Neural cell (in vitro differentiated cells): ENCODE measurements around the gene CRY2. TPM values are rescaled to one million over a fixed set of nuclear protein-coding genes. Genes with fewer than 3 reads are reported as not detected.

Experiments
- H2AFZ ChIP-seq: fragments of 200-600, 300-800 bp; sonication (generic), shearing (Covaris generic); 2 replicates; pipeline ENCODE4 v1.6.0; 2014; ENCODE audit warnings: low read depth, mild to moderate bottlenecking, antibody characterized with exemption, low read length, moderate library complexity
- H3F3A ChIP-seq: fragments of 200-600 bp; shearing (Covaris generic); 2 replicates; pipeline ENCODE4 v1.6.1; 2016; ENCODE audit warnings: mild to moderate bottlenecking, moderate library complexity, mixed read lengths, antibody characterized with exemption, low read length; ENCODE audit not compliant: insufficient read depth, poor library complexity, severe bottlenecking
- H3K27ac ChIP-seq: fragments of 200-600, 300-800 bp; sonication (generic), shearing (Covaris generic); 2 replicates; pipeline ENCODE4 v1.5.1; 2014; ENCODE audit warnings: mild to moderate bottlenecking, low read length, moderate library complexity
- H3K27me3 ChIP-seq: fragments of 300-800, 200-600 bp; sonication (generic), shearing (Covaris generic); 2 replicates; pipeline ENCODE4 v1.6.0; 2014; ENCODE audit warnings: mild to moderate bottlenecking, low read depth, low read length, moderate library complexity; ENCODE audit not compliant: insufficient read depth
- H3K36me3 ChIP-seq: fragments of 300-800, 200-600 bp; sonication (generic), shearing (Covaris generic); 2 replicates; pipeline ENCODE4 v1.5.1; 2014; ENCODE audit warnings: mild to moderate bottlenecking, antibody characterized with exemption, low read length, moderate library complexity; ENCODE audit not compliant: insufficient read depth
- H3K4me2 ChIP-seq: fragments of 300-800, 200-600 bp; sonication (generic), shearing (Covaris generic); 2 replicates; pipeline ENCODE4 v1.6.0; 2014; ENCODE audit warnings: mild to moderate bottlenecking, low read length
- H3K4me3 ChIP-seq: fragments of 300-800, 200-600 bp; sonication (generic), shearing (Covaris generic); 2 replicates; pipeline ENCODE4 v1.5.1; 2014; ENCODE audit warnings: mild to moderate bottlenecking, low read length, moderate library complexity
- H3K79me2 ChIP-seq: fragments of 200-600 bp; shearing (Covaris generic); replicated peaks from 2 replicates; pipeline ENCODE4 v1.6.0; 2014; ENCODE audit warnings: mild to moderate bottlenecking, low read length, moderate library complexity; ENCODE audit not compliant: insufficient read depth
- H3K9ac ChIP-seq: fragments of 300-800, 200-600 bp; sonication (generic), shearing (Covaris generic); 2 replicates; pipeline ENCODE4 v1.6.1; 2016; ENCODE audit warnings: mild to moderate bottlenecking, low read length, mixed read lengths
- H3K9me2 ChIP-seq: fragments of 200-600 bp; shearing (Covaris generic); 2 replicates; pipeline ENCODE4 v1.6.1; 2016; ENCODE audit warnings: mild to moderate bottlenecking, low read length, mixed read lengths; ENCODE audit not compliant: insufficient read depth
- H3K9me3 ChIP-seq: fragments of 200-600, 300-800 bp; sonication (generic), shearing (Covaris generic); 2 replicates; pipeline ENCODE4 v1.6.1; 2016; ENCODE audit warnings: mild to moderate bottlenecking, mixed run types, low read length, moderate library complexity, mixed read lengths
- H4K20me1 ChIP-seq: fragments of 200-600 bp; shearing (Covaris generic); 2 replicates; pipeline ENCODE4 v1.6.1; 2016; ENCODE audit warnings: mild to moderate bottlenecking, mixed run types; ENCODE audit not compliant: insufficient read depth
- CTCF ChIP-seq: fragments of 450-650 bp; IDR thresholded peaks from 2 replicates; pipeline ENCODE4 v1.5.1; 2014; ENCODE audit warnings: antibody characterized with exemption, mild to moderate bottlenecking, moderate library complexity; ENCODE audit not compliant: poor library complexity, severe bottlenecking
- EP300 ChIP-seq: fragments of 450-650 bp; conservative IDR thresholded peaks from 2 replicates; pipeline ENCODE4 v1.6.1; 2014; ENCODE audit warnings: antibody characterized with exemption, mild to moderate bottlenecking, moderate library complexity; ENCODE audit not compliant: poor library complexity, severe bottlenecking
- EZH2 ChIP-seq: fragments of 200-600, 300-800 bp; shearing (Covaris generic), sonication (generic); IDR thresholded peaks from 2 replicates; pipeline ENCODE4 v1.6.1; 2014; ENCODE audit warnings: antibody characterized with exemption, low read length, borderline replicate concordance, mild to moderate bottlenecking; ENCODE audit not compliant: insufficient read depth, poor library complexity, severe bottlenecking
- MXI1 ChIP-seq: fragments of 450-650 bp; conservative IDR thresholded peaks from 2 replicates; pipeline ENCODE4 v1.6.1; 2014; ENCODE audit warnings: antibody characterized with exemption, mild to moderate bottlenecking; ENCODE audit not compliant: poor library complexity, severe bottlenecking
- POLR2AphosphoS5 ChIP-seq: IDR thresholded peaks from 2 replicates; pipeline ENCODE4 v1.6.1; 2012
- RAD21 ChIP-seq: fragments of 450-650 bp; conservative IDR thresholded peaks from 2 replicates; pipeline ENCODE4 v1.6.1; 2014; ENCODE audit warnings: antibody characterized with exemption, mild to moderate bottlenecking, moderate library complexity
- SMC3 ChIP-seq: fragments of 450-650 bp; conservative IDR thresholded peaks from 2 replicates; pipeline ENCODE4 v1.6.1; 2014; ENCODE audit warnings: antibody characterized with exemption, mild to moderate bottlenecking, moderate library complexity; ENCODE audit not compliant: poor library complexity
- TAF1 ChIP-seq: IDR thresholded peaks from 2 replicates; pipeline ENCODE4 v1.6.1; 2012; ENCODE audit warnings: low read depth
- polyA minus RNA-seq: library from RNA; depleted of rRNA, polyadenylated mRNA; stranded (reverse); fragments of >200 nt; gene quantifications from 2 replicates; pipeline ENCODE4 v1.2.3, GENCODE V29; 2014
- polyA plus RNA-seq: library from polyadenylated mRNA; depleted of rRNA; stranded (reverse); fragments of >200 nt; gene quantifications from 2 replicates; pipeline ENCODE4 v1.2.3, GENCODE V29; 2014
- TF ChIP-seq, protein P1 (sequence below): IDR thresholded peaks from 2 replicates; pipeline ENCODE4 v1.6.1; 2012; ENCODE audit warnings: borderline replicate concordance

Gene CRY2
- 27.8 and 35.1 TPM in 2 replicates for polyA plus RNA-seq
- polyA minus RNA-seq, result 46.7 and 53.3 TPM in 2 replicates

DNA sequence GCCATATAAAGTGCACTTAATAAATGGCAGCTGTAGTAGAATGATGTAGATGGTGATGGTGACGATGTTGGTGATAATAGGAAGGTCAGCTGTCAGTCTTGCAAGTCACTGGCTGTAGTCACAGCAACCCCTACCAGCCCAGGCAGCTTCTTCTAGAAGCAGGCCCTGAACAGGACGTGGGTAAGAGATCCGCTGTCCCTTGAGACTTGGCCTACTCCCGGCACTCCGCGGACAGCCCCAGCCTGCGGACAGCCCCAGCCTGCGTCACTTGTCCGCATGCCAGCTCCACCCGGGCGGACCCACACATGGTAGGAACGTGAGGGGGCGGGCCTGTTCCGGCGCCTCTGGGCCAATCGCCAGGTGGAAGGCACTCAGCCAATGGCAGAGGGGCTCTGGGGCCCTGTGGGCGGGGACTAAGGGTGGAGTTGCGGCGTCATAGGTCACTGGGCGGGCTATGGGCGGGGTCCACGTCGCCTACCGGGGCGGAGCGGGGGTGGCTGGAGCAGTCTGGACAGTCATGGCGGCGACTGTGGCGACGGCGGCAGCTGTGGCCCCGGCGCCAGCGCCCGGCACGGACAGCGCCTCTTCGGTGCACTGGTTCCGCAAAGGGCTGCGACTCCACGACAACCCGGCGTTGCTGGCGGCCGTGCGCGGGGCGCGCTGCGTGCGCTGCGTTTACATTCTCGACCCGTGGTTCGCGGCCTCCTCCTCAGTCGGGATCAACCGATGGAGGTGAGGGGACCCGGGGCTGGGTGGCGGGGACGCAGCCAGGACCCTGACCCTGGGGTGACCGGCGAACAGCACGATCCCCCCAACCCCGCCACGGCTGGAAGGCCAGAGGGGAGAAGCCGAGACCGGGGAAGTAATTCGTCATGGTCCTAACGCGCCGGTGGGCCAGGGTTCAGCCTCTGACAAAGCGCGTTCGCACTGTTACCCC, at the start of gene CRY2:
TSS of gene CRY2 (plus strand) at position 502 of the 937 bp plus-strand sequence. CDS start at position 518, 16 bp downstream.
- no peaks in the 10 kb centered on the region for H3F3A ChIP-seq
- H2AFZ ChIP-seq, result peak within 1 kb of the TSS; percentile 57
- H3K9me3 ChIP-seq, result no peaks in the 10 kb centered on the region
- peaks cover 17% of the 10 kb centered on the region for H3K27me3 ChIP-seq
- TF ChIP-seq TAF1, result peak; percentile 90
- TF ChIP-seq SMC3, result peak; percentile 27
- no peak for TF ChIP-seq EZH2
- TF ChIP-seq, protein P1, sequence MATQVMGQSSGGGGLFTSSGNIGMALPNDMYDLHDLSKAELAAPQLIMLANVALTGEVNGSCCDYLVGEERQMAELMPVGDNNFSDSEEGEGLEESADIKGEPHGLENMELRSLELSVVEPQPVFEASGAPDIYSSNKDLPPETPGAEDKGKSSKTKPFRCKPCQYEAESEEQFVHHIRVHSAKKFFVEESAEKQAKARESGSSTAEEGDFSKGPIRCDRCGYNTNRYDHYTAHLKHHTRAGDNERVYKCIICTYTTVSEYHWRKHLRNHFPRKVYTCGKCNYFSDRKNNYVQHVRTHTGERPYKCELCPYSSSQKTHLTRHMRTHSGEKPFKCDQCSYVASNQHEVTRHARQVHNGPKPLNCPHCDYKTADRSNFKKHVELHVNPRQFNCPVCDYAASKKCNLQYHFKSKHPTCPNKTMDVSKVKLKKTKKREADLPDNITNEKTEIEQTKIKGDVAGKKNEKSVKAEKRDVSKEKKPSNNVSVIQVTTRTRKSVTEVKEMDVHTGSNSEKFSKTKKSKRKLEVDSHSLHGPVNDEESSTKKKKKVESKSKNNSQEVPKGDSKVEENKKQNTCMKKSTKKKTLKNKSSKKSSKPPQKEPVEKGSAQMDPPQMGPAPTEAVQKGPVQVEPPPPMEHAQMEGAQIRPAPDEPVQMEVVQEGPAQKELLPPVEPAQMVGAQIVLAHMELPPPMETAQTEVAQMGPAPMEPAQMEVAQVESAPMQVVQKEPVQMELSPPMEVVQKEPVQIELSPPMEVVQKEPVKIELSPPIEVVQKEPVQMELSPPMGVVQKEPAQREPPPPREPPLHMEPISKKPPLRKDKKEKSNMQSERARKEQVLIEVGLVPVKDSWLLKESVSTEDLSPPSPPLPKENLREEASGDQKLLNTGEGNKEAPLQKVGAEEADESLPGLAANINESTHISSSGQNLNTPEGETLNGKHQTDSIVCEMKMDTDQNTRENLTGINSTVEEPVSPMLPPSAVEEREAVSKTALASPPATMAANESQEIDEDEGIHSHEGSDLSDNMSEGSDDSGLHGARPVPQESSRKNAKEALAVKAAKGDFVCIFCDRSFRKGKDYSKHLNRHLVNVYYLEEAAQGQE, result peak; percentile 78
- peak; percentile 20 for TF ChIP-seq RAD21
- TF ChIP-seq CTCF, result no peak
- TF ChIP-seq EP300, result peak; percentile 53
- TF ChIP-seq POLR2AphosphoS5, result peak; percentile 97
- TF ChIP-seq MXI1, result peak; percentile 85
- no peaks in the 10 kb centered on the region for H3K9me2 ChIP-seq
- H3K4me2 ChIP-seq, result peak within 1 kb of the TSS; percentile 98
- H3K9ac ChIP-seq, result peak within 1 kb of the TSS; percentile 87
- peak within 1 kb of the TSS; percentile 83 for H3K4me3 ChIP-seq
- H3K27ac ChIP-seq, result peak within 1 kb of the TSS; percentile 69
- peaks cover 35% of the 10 kb centered on the region for H3K79me2 ChIP-seq
- H4K20me1 ChIP-seq, result no peaks in the 10 kb centered on the region
- H3K36me3 ChIP-seq, result no peaks in the 10 kb centered on the region

DNA sequence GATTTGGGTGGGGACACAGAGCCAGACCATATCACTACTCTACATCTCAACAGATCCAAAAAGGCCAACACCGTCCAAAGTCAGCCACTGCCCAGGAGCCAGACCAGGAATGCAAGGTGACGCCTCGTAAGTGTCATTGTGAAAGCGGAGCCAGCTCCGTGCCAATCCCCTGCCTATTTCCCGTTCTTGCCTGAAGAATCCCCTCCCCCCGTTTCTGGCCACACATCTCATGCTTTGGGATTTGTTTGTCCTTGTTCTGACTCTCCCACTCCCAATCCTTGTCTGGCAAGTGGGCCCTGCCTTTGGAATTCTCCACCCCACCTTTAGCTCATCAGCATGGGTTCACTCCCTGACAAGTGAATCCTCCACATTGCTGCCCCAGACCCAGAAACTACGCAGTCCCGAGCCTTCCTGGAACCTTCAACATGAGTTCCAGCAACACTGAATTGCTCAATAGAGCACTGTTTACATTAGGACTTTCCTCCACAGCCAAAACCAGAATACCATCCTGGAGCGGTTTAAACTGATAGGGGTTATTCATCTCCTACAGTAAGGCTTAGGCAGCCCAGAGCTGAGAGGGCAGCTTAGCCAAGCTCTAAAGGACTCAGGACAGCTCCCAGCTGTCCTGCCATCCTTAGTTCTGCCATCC, 48.4 kb upstream of the CRY2 start:
- no peaks in the 10 kb centered on the region for H3K36me3 ChIP-seq
- H3K27me3 ChIP-seq, result peaks cover 15% of the 10 kb centered on the region
- no peak overlapping the region for H3K4me2 ChIP-seq
- H2AFZ ChIP-seq, result no peak overlapping the region
- H3K9me3 ChIP-seq, result no peaks in the 10 kb centered on the region
- no peaks in the 10 kb centered on the region for H3K79me2 ChIP-seq
- no peak overlapping the region for H3K4me3 ChIP-seq
- H3K9ac ChIP-seq, result no peak overlapping the region
- TF ChIP-seq EP300 (no peak), POLR2AphosphoS5 (no peak), TAF1 (no peak), CTCF (no peak), EZH2 (no peak), RAD21 (no peak), SMC3 (no peak), MXI1 (no peak)
- TF ChIP-seq, protein P1, result no peak
- no peaks in the 10 kb centered on the region for H3K9me2 ChIP-seq
- no peaks in the 10 kb centered on the region for H4K20me1 ChIP-seq
- H3K27ac ChIP-seq, result no peak overlapping the region
- H3F3A ChIP-seq, result no peaks in the 10 kb centered on the region
